K562 (cell line): Measurements from ENCODE around the gene BRF1. TPM values are rescaled to one million over a fixed set of nuclear protein-coding genes. Genes with fewer than 3 reads are reported as not detected.

ENCODE experiments used
- ATAC-seq: fragments of 200-7000 bp; cut with Tn5 transposase; 3 replicates; pipeline ENCODE4 v1.9.1; 2020; ENCODE audit warnings: moderate library complexity
- BruUV-seq: library from RNA; stranded (reverse); fragments of 400-500 nt; replicated peaks from 2 replicates; lab custom pipeline; 2021; lab: Mats Ljungman, UMichigan
- CTCF ChIA-PET: fragments of 300-600 bp; formaldehyde crosslinking; extraction: SDS; loops from one replicate; lab custom pipeline; 2021; ENCODE audit warnings: low intra/inter-chr PET ratio; lab: Yijun Ruan, JAX
- POLR2A ChIA-PET: fragments of 300-600, 350-650 bp; sonication (Branson Sonifier 250); formaldehyde crosslinking; extraction: SDS; loops from one replicate; lab custom pipeline; 2021; ENCODE audit warnings: antibody characterized with exemption, inconsistent platforms; lab: Yijun Ruan, JAX
- DNase-seq, 4 experiments: peaks; one replicate each; pipeline versions ENCODE4 v3.0.0 to v3.0.0-alpha.2; 2011 to 2018; ENCODE audit warnings: low spot score in 3 of 4, mixed read lengths in 3 of 4; ENCODE audit errors: extremely low read depth in 1 of 4
- FAIRE-seq: peaks from 2 replicates; lab custom pipeline; 2011; peaks lifted over from hg19 to GRCh38; lab: Jason Lieb, UNC
- H2AFZ ChIP-seq: 2 replicates; pipeline ENCODE4 v1.6.0; 2011; ENCODE audit warnings: low read depth, low read length, control low read depth, inconsistent platforms
- H3K27ac ChIP-seq: fragments of 200-600 bp; 3 replicates; pipeline ENCODE4 v1.8.0; 2011; ENCODE audit warnings: low read depth, mild to moderate bottlenecking, control low read depth, inconsistent platforms, low read length, moderate library complexity, mixed read lengths; ENCODE audit errors: extremely low read depth
- H3K27me3 ChIP-seq, 2 experiments: fragments of 300-600 bp in 1 of 2; 2 replicates in 1 of 2; 3 replicates in 1 of 2; pipeline versions ENCODE4 v1.6.0 to v1.8.0; 2011; ENCODE audit warnings: inconsistent platforms in 2 of 2, low read length in 2 of 2, mild to moderate bottlenecking in 1 of 2, mixed read lengths in 1 of 2, moderate library complexity in 1 of 2; ENCODE audit not compliant: control insufficient read depth in 2 of 2, insufficient read depth in 2 of 2
- H3K36me3 ChIP-seq: fragments of 300-600 bp; 3 replicates; pipeline ENCODE4 v1.8.0; 2011; ENCODE audit warnings: mild to moderate bottlenecking, low read length, inconsistent platforms; ENCODE audit not compliant: control insufficient read depth, insufficient read depth
- H3K4me1 ChIP-seq, 2 experiments: fragments of 200-600 bp in 1 of 2; replicated peaks in 1 of 2; 2 replicates in 1 of 2; 3 replicates in 1 of 2; pipeline versions ENCODE4 v1.5.1 to v1.8.0; 2011; ENCODE audit warnings: inconsistent platforms in 2 of 2, low read length in 2 of 2, mild to moderate bottlenecking in 1 of 2, mixed read lengths in 1 of 2, moderate library complexity in 1 of 2; ENCODE audit not compliant: control insufficient read depth in 2 of 2, insufficient read depth in 2 of 2
- H3K4me2 ChIP-seq: 2 replicates; pipeline ENCODE4 v1.6.1; 2011; ENCODE audit warnings: low read length, control low read depth, inconsistent platforms, mixed read lengths; ENCODE audit not compliant: insufficient read depth
- H3K4me3 ChIP-seq: fragments of 200-600 bp; sonication (generic), shearing (Covaris generic); 2 replicates; pipeline ENCODE4 v1.5.1; 2016; ENCODE audit warnings: control low read depth, inconsistent platforms
- H3K79me2 ChIP-seq: fragments of 200-600 bp; 3 replicates; pipeline ENCODE4 v1.8.0; 2011; ENCODE audit warnings: low read length, inconsistent platforms; ENCODE audit not compliant: control insufficient read depth, insufficient read depth
- H3K9ac ChIP-seq, 2 experiments: 2 replicates each; pipeline versions ENCODE4 v1.6.0 to v1.6.1; 2011; ENCODE audit warnings: low read depth in 2 of 2, low read length in 2 of 2, control low read depth in 1 of 2, inconsistent platforms in 1 of 2, mild to moderate bottlenecking in 1 of 2, mixed read lengths in 1 of 2; ENCODE audit not compliant: insufficient read depth in 1 of 2
- H3K9me1 ChIP-seq: one replicate; pipeline ENCODE4 v1.6.0; 2011; ENCODE audit warnings: inconsistent platforms, mild to moderate bottlenecking, low read length, moderate library complexity; ENCODE audit not compliant: control insufficient read depth, insufficient read depth
- H3K9me3 ChIP-seq: replicated peaks from 2 replicates; pipeline ENCODE4 v1.5.1; 2011; ENCODE audit warnings: low read depth, low read length, inconsistent platforms; ENCODE audit not compliant: control insufficient read depth, insufficient read depth
- H4K20me1 ChIP-seq: replicated peaks from 2 replicates; pipeline ENCODE4 v1.6.1; 2011; ENCODE audit warnings: low read length, inconsistent platforms, mixed read lengths; ENCODE audit not compliant: control insufficient read depth, insufficient read depth
- ATF2 ChIP-seq: sonication (generic); formaldehyde crosslinking; IDR thresholded peaks from 2 replicates; pipeline ENCODE4 v1.8.1; 2022; ENCODE audit warnings: missing genetic modification reagents
- CREBBP ChIP-seq: IDR thresholded peaks from one replicate; pipeline ENCODE4 v1.6.1; 2012; ENCODE audit warnings: low read depth, mild to moderate bottlenecking, control low read depth, inconsistent platforms, low read length
- CREM ChIP-seq: IDR thresholded peaks from 2 replicates; pipeline ENCODE4 v1.6.1; 2014; ENCODE audit warnings: antibody characterized with exemption, low read depth
- GABPB2 ChIP-seq: fragments of 250-450 bp; sonication (Bioruptor Pico); conservative IDR thresholded peaks from 2 replicates; pipeline ENCODE4 v1.5.1; 2021; ENCODE audit warnings: mild to moderate bottlenecking
- MCM3 ChIP-seq: fragments of 450-650 bp; IDR thresholded peaks from 2 replicates; pipeline ENCODE4 v1.6.1; 2016
- MXD1 ChIP-seq: fragments of 250-450 bp; sonication (Bioruptor Pico); IDR thresholded peaks from 2 replicates; pipeline ENCODE4 v1.8.0; 2021; ENCODE audit warnings: borderline replicate concordance, mild to moderate bottlenecking, moderate library complexity; ENCODE audit not compliant: poor library complexity, severe bottlenecking
- NBN ChIP-seq: fragments of 450-650 bp; IDR thresholded peaks from 2 replicates; pipeline ENCODE4 v1.6.1; 2016; ENCODE audit warnings: low read depth, mild to moderate bottlenecking
- POLR2H ChIP-seq: IDR thresholded peaks from 2 replicates; pipeline ENCODE4 v1.6.1; 2016; ENCODE audit warnings: missing genetic modification characterization, low read depth, mild to moderate bottlenecking, control low read depth, missing compliant biosample characterization, moderate library complexity
- RFX1 ChIP-seq: fragments of 450-650 bp; IDR thresholded peaks from 2 replicates; pipeline ENCODE4 v1.6.1; 2016; ENCODE audit warnings: mild to moderate bottlenecking, moderate library complexity
- TFAM ChIP-seq: fragments of 250-450 bp; sonication (Bioruptor Pico); conservative IDR thresholded peaks from 2 replicates; pipeline ENCODE4 v1.5.0; 2021; ENCODE audit warnings: mild to moderate bottlenecking, moderate library complexity
- TFE3 ChIP-seq: fragments of 450-650 bp; formaldehyde crosslinking; IDR thresholded peaks from 2 replicates; pipeline ENCODE4 v1.4.0; 2020; ENCODE audit warnings: mild to moderate bottlenecking, mixed read lengths
- ZFP30 ChIP-seq: fragments of 250-450 bp; sonication (Bioruptor Pico); IDR thresholded peaks from 2 replicates; pipeline ENCODE4 v1.8.0; 2022; ENCODE audit warnings: moderate library complexity, mild to moderate bottlenecking, inconsistent platforms, borderline replicate concordance
- ZNF785 ChIP-seq: fragments of 250-450 bp; sonication (Bioruptor Pico); IDR thresholded peaks from 2 replicates; pipeline ENCODE4 v1.4.0; 2020; ENCODE audit warnings: mild to moderate bottlenecking
- ZSCAN32 ChIP-seq: fragments of 450-650 bp; formaldehyde crosslinking; IDR thresholded peaks from 2 replicates; pipeline ENCODE4 v1.4.0; 2020; ENCODE audit warnings: mild to moderate bottlenecking, moderate library complexity
- WGBS: fragments of 100-300 bp; shearing (Covaris generic); methylation state at CpG from one replicate; pipeline ENCODE4 v1.1.6; 2016; ENCODE audit warnings: low coverage, mixed read lengths; ENCODE audit not compliant: insufficient coverage; ENCODE audit errors: missing lambda C conversion rate; 5-methylcytosine and 5-hydroxymethylcytosine counted together
- in situ Hi-C: fragments of 300-500 bp; cut with MboI; formaldehyde crosslinking; loops from 4 replicates; pipeline ENCODE4 v1.15.0; 2018; ENCODE audit warnings: inconsistent platforms, mixed read lengths
- intact Hi-C: fragments of 100-400 bp; cut with micrococcal nuclease; formaldehyde crosslinking; loops from 2 replicates; pipeline ENCODE4 v1.14.2; 2022
- polyA plus RNA-seq, 8 experiments: library from polyadenylated mRNA; depleted of rRNA in 4 of 8; stranded (reverse) in 5 of 8; unstranded in 3 of 8; fragments of >200 nt; fragmentation: Nextera tagmentation in 2 of 8; fragmentation: Illumina TruSeq in 1 of 8; extraction: Ambion mirVana in 2 of 8; extraction: Trizol in 1 of 8; gene quantifications; 2 replicates each; pipeline versions ENCODE4 v1.2.1 to v1.2.3, GENCODE V29; 2011 to 2014; ENCODE audit warnings: inconsistent platforms in 1 of 8, missing spikeins in 1 of 8
- total RNA-seq, 7 experiments: library from RNA; depleted of rRNA in 6 of 7; stranded (reverse); fragments of >200 nt in 6 of 7; fragmentation: Illumina TruSeq in 2 of 7; extraction: Trizol in 2 of 7; gene quantifications; 2 replicates each; pipeline versions ENCODE4 v1.2.1 to v1.2.3, GENCODE V29; 2011 to 2021; ENCODE audit warnings: low replicate concordance in 1 of 7
- TF ChIP-seq, protein P1 (sequence below): fragments of 250-450 bp; sonication (Bioruptor Pico); IDR thresholded peaks from 2 replicates; pipeline ENCODE4 v1.8.0; 2022; ENCODE audit warnings: inconsistent platforms
- TF ChIP-seq, protein P2 (sequence below): fragments of 250-450 bp; sonication (Bioruptor Pico); IDR thresholded peaks from 2 replicates; pipeline ENCODE4 v1.8.0; 2021; ENCODE audit warnings: moderate library complexity, mild to moderate bottlenecking, inconsistent platforms

The BRF1 gene
- total and polyA plus RNA-seq, 9 of the 15 experiments (the other 6 are each of a cell fraction or from before 2014, with no cell fraction given) = 0.14 to 24.6 (median 8.2) TPM

DNA sequence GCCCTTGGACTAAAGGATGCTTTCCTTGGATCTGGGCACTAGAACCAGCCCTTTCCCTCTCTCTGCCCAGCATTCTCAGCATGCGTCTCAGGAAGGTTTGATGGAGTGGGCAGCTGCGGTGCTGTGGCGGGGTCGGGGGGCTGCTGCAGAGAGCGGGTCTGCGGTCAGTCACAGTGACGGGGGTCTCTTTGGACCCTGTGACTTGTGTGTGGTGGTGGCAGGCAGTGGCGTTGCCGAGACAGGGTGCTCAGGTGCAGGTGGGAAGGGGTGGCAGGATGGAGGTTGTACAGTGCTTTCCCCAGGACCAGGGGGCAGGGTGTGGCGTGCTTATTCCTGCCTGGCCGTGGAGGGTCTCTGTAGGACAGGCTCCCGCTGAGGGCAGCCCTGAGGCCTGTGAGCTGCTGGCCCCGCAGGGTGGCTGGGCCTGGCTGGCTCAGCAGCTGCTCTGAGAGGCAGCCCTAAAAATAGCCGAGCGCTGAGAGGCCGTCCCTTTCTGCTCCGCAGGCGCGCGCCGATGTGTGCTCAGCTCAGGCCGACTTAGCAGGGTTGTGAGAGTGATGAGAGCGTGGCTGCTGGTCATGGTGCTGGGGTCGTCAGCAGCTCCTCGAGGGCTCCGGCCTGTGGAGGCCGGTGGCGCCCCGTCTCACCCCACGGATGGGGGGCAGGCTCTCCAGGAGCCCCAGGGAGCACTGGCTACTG lies 23.4 kb upstream of the BRF1 start:
- Histone ChIP-seq H3K9me1 (peaks cover 3% of the 10 kb centered on the region), H3K9me3 (no peaks in the 10 kb centered on the region), H3K36me3 (no peaks in the 10 kb centered on the region), H3K4me1 (peaks cover 4 to 56% of the 10 kb centered on the region in 2 experiments; a peak in 4 of 5 replicates), H3K27ac (no peak overlapping the region), H3K79me2 (peaks cover 8% of the 10 kb centered on the region; the same call in 2 of the 3 replicates), H3K4me2 (no peak overlapping the region), H3K27me3 (no peaks in the 10 kb centered on the region), H3K4me3 (no peak overlapping the region), H2AFZ (no peak overlapping the region), H3K9ac (peak overlapping the region in 1 of 2 experiments; percentile 35; a peak in 2 of 4 replicates), H4K20me1 (peaks cover 10% of the 10 kb centered on the region)
- ATAC-seq (no peak), FAIRE-seq (no peak), DNase-seq (no peak)
- ChIA-PET CTCF (no interaction called here), POLR2A (no interaction called here)
- BruUV-seq = no TSS peak
- 86% methylated on average over 10 of the region's 30 CpGs for WGBS
- in situ Hi-C loops (no loop called here), intact Hi-C loops (no loop called here)
- TF ChIP-seq, protein P1, sequence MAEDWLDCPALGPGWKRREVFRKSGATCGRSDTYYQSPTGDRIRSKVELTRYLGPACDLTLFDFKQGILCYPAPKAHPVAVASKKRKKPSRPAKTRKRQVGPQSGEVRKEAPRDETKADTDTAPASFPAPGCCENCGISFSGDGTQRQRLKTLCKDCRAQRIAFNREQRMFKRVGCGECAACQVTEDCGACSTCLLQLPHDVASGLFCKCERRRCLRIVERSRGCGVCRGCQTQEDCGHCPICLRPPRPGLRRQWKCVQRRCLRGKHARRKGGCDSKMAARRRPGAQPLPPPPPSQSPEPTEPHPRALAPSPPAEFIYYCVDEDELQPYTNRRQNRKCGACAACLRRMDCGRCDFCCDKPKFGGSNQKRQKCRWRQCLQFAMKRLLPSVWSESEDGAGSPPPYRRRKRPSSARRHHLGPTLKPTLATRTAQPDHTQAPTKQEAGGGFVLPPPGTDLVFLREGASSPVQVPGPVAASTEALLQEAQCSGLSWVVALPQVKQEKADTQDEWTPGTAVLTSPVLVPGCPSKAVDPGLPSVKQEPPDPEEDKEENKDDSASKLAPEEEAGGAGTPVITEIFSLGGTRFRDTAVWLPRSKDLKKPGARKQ (CRISPR knock-in tag) = no peak
- no peak for TF ChIP-seq MCM3
- TF ChIP-seq ZFP30 (CRISPR knock-in tag) = no peak
- no peak for TF ChIP-seq TFAM (CRISPR knock-in tag)
- no peak for TF ChIP-seq ATF2
- no peak for TF ChIP-seq ZNF785 (CRISPR knock-in tag)
- TF ChIP-seq MXD1 = no peak
- no peak for TF ChIP-seq TFE3 (CRISPR knock-in tag)
- no peak for TF ChIP-seq POLR2H (tag)
- TF ChIP-seq NBN = no peak
- TF ChIP-seq, protein P2, sequence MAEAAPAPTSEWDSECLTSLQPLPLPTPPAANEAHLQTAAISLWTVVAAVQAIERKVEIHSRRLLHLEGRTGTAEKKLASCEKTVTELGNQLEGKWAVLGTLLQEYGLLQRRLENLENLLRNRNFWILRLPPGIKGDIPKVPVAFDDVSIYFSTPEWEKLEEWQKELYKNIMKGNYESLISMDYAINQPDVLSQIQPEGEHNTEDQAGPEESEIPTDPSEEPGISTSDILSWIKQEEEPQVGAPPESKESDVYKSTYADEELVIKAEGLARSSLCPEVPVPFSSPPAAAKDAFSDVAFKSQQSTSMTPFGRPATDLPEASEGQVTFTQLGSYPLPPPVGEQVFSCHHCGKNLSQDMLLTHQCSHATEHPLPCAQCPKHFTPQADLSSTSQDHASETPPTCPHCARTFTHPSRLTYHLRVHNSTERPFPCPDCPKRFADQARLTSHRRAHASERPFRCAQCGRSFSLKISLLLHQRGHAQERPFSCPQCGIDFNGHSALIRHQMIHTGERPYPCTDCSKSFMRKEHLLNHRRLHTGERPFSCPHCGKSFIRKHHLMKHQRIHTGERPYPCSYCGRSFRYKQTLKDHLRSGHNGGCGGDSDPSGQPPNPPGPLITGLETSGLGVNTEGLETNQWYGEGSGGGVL (CRISPR knock-in tag) = no peak
- TF ChIP-seq CREM = no peak
- TF ChIP-seq CREBBP = no peak
- TF ChIP-seq GABPB2 (CRISPR knock-in tag) = no peak
- TF ChIP-seq ZSCAN32 (CRISPR knock-in tag) = no peak
- TF ChIP-seq RFX1 = no peak
